Uterus (tissue), 2 donors: ENCODE results near the gene ZSWIM5.

Experiments
- CTCF ChIP-seq, 4 experiments: fragments of 200-600 bp in 2 of 4; fragments of 450-650 bp in 2 of 4; sonication (generic) in 2 of 4; IDR thresholded peaks; one replicate each; pipeline ENCODE4 v1.5.1; 2016 to 2019; ENCODE audit warnings: antibody characterized with exemption in 4 of 4, mild to moderate bottlenecking in 2 of 4, moderate library complexity in 1 of 4
- POLR2A ChIP-seq, 2 donors: fragments of 450-650 bp; IDR thresholded peaks; one replicate each; pipeline ENCODE4 v1.6.1; 2016; ENCODE audit warnings: antibody characterized with exemption in 2 of 2, mild to moderate bottlenecking in 1 of 2, moderate library complexity in 1 of 2

GRCh38 chr1:45035631-45036301 is 170.6 kb downstream of the ZSWIM5 start:
- TF ChIP-seq CTCF (IDR thresholded peaks at IDR 0.05) (no peak), POLR2A (IDR thresholded peaks at IDR 0.05) (no peak)
